Stimulated activated CD8-positive, alpha-beta memory T cell treated with anti-CD3 and anti-CD28 coated beads, Interleukin-4, amount 100 ng/mL, for 4 hours (primary cell): ENCODE results near the gene SLC30A1.

Experiments
- DNase-seq, 2 donors: peaks; one replicate each; pipeline ENCODE4 v3.0.0-alpha.2; 2020; ENCODE audit warnings: low read depth in 2 of 2, low spot score in 1 of 2

The SLC30A1 gene

DNA sequence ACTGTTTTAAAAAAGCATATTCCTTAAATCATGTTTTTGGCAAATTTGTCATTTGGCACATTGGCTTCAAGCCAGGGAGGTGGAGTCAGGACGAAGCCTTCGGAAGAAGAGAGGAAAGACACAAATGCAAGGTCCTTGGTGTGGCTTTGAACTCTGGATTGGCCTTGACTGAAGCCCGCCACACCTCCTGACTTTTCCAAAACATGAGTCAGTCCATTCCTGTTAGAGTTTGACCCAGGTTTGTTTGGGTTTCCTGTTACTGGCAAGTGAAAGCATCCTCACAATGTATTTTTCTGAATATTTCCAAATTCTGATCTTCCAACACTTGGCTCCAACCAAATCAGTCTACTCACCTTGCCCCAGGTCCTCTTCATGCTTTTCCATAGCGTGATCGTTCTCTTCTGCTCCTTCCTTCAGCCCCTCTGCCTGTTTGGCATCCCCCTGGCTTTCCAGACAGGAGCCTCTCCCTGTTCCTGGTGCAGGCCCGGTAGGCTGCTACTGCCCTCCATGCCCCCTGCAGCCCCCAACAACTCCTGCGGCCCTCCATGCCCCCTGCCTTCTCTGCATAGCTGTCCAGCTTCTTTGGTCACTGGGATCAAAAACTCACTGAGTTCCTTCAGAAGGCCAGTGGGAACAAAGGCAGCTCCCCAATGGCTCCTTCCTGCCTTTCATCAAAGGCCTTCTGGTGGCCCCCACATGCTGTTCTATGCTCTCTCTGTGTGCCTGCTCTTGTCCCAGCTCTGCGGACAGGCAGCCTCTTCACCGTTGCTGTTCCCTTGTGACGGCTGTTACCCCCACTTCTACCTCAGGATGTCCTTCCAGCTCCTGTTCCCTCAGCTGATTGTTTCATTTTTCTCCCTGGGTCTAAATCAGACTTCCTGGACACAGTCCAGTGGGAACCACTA, 30.4 kb upstream of the SLC30A1 start:
- DNase-seq = no peak

DNA sequence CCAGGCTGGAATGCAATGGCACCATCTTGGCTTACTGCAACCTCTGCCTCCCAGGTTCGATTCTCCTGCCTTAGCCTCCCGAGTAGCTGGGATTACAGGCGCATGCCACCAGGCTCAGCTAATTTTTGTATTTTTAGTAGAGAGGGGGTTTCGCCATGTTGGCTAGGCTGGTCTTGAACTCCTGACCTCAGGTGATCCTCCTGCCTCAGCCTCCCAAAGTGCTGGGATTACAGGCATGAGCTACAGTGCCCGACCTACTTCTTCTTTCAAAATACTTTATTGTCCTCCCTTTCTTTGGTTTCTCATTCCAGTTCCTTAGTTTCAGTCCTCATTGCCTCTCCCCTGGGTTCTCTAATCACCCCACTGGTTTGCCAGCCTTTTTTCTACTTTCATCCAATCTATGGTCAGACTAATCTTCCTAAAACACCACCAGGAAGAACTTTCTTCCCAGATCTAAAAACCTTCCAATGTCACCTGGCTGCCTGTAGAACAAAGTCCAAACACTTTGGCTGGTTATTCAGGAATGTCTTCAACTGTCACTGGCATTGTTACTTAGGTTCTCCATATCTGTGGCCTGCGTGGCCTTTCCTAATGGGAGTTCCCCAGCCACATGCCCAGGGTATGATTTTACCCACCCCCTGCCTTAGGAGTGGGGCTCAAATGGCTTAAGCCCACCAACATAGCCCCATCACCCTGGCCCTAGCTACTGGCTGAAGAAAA, 29.0 kb upstream of the SLC30A1 start:
- no peak for DNase-seq

DNA sequence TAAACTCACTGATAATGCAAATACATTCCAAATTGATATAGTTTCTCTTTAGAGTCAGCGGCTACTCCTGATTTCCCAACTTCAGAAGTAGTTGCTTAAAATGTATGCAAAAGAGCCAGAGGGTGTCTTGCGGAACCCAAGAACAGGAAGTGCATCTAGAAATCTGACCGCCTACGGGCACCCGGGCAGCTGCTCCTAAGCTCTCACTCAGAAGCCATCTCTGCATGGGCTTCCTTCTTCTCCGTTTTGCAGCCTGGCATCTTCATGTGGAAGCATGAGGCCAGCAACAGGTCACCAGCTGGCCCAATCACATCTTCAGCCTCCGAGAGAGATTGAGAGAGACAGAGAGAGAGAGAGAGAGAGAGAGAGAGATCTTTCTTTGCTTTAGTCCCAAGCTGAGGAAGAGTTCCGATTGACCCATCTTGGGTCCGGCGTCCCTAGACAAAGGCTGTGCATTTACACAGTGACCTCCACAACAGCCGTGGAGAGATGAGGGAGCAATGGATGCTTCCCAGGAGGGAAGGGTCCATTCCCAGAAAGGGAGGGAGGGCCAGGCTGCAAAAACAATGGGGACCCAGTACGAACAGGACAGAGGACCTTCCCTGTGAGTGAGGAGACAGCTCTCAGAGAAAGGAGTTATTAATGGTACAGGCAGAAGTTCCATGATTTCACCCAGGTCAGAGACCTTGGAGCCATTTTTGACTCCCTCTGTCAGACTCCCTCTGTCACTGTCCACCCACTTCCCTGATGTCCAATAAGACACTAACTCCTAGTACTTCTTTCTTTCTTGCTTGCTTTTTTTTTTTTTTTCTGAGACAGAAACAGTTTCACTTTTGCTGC, 28.2 kb upstream of the SLC30A1 start:
- no peak for DNase-seq

DNA sequence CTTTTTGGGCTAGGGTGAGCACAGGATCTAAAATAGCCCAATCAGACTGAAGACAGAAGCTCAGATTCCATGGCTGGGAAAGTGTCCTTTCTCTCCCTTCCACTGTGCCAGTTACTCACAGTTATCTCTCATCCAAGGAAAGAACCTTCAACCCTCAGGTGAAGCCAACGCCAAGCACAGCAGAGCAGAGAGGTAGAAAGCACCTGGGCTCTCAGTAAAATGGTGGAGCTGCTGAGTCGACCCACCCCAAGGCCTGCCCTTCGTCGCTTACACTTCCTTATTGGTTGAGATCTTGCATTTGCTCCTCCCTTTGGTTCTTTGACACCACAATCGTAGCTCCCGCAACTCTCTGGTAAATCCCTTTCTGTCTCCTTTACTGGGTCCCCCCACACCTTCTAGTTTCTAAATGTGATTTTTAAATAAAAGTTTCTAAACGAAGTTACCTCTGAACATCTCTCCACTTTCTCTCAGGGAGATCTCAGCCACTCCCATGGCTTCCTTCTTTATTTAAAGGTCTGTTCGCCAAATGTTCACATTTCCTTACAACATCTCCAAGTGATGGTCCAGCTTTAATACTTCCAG, 27.5 kb upstream of the SLC30A1 start:
- no peak for DNase-seq

DNA sequence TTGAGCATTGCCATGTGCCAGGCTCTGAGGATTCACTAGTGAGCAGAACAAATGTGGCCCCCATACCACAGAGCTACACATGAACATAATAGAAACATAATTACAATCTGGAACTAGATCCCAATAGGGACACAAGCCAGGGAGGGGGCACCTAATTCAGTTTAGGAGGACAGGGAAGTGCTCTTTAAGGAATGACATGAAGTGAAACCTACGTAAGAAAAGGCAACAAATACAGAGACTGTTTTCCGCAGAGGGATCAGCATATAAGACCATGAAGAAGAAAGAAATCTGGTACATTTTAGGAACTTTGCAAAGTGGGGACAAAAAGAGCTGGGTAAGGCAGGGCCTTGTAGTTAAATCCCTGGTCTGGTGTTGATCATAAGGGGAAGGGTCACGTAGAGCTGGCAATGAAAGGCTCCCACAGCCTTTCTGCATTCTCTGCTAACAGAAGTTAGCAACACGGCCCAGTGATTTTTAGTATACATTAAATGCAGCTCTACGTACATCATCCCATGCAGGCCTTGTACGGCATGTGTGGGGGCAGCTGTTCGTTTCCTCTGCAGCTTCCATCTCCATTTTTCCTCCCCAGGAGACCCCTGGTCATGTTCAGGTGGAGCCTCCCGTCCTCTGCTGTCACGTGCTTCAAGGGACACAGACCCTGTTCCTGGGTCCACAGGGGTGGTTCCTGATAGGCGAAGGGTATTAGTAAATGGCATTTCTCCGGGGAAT, 26.8 kb upstream of the SLC30A1 start:
- DNase-seq = no peak

DNA sequence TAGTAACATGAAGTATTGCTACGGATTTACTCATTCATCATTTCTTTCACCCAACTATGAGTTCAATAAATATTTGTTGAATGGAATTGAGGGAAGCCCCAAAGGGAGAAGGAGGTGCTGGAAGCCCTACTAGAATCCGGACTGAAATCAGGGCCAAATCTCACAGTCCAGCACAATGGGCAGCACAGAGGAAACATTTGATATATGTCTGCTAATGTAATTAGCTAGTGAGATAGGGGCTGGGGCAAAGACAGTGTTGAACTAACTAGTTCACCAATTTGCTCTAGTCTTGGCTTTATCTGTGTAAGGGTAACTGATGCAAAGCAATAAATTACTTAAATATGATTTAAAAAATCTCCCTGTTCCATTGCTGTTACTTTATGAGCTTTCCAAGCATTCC, 26.1 kb upstream of the SLC30A1 start:
- DNase-seq = no peak

GRCh38 chr1:211604548-211604947, 25.6 kb upstream of the SLC30A1 start:
- DNase-seq = no peak

- DNase-seq = no peak
Measured at GRCh38 chr1:211603713-211604112, 24.8 kb upstream of the SLC30A1 start.

- no peak for DNase-seq
Measured at GRCh38 chr1:211603191-211603701, 24.3 kb upstream of the SLC30A1 start.

DNA sequence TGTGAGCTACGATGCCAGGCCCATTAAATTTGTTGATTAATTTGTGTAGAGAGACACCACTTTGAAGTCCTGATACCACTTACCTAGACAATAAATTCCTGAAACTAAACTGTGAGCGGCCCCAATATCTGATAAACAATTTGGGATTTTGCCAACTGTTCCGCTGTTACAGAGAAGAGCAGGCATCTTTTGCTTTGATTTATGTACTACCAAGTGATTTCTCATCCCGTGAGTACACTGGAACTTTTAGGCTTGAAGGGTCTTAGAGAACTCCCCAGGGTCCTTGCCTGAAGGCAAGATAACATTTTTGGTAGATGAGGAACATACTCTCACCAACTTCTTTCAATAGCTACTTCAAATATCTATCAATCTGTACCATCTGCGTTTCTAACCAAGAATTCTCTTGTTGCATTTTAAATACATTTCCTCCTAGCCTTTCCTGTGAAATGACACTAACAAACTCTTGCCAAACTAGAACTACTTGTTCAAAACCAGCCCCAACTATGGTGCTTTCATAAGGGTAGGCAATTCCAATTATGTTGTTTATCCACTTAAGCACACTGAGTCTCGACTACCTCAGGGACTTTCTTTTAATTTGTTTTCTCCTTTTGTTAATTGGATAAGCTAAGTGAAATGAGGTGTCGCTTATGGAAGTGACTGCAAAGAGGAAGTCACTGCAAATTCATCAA, 23.2 kb upstream of the SLC30A1 start:
- DNase-seq = no peak

GRCh38 chr1:211601159-211601558, 22.2 kb upstream of the SLC30A1 start:
- no peak for DNase-seq

DNA sequence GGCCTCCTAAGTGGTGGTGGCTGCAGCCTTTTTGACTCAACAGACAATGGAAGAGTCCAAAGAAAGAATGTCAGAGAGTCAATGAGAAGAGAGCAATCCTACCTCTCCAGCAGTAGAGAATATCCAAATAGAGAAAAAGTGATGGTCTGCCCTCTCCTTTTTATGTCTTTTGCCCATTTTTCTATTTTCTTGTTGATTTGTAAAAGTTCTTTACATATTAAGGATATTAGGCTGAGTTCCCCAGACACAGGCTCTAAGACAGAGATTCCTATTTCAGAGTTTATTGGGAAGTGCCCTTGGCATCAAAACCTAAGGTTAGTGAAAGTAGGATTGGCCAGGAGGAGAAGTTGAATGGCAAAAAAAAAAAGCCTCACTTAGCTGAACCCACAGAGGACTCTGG, 20.3 kb upstream of the SLC30A1 start:
- no peak for DNase-seq

DNA sequence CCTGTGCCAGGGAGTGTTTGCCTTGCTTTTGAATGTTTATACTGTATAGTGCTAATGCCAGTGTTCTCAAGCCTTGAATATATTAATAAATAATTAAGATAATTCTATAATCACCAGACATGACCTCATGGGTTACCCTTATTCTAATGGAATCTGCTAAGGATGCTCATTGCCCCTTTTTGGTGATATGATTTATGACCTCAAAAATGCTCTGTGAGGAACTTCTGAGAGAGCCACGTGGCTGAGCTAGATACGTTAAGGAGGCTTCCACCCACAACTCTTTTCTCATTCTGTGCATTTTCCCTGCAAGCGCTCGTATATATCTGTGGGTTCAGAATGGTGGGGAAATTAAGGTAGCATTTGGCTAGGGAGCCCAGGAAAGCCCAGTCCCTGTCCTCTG, 19.6 kb upstream of the SLC30A1 start:
- no peak for DNase-seq

- no peak for DNase-seq
Measured at GRCh38 chr1:211596418-211597181, 17.6 kb upstream of the SLC30A1 start.

DNA sequence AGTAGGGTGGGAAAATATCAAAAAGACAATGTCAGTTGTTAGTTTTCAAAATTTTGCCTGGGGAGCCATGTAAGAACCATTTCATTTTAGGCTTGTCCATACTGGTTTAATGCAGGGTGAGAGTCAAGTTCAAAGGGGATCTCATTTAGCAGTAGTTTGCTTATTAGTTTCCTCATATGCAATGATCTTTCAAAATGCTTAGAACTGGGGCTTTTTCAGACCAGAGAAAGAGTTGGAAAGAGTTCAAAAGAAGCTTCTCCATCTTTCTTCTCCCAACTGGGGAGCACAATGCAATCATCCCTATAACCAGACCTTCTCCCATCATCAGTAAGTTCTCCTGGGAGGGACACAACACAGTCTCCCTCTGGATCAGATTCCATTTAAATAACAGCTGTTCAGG, 16.5 kb upstream of the SLC30A1 start:
- DNase-seq = no peak

DNA sequence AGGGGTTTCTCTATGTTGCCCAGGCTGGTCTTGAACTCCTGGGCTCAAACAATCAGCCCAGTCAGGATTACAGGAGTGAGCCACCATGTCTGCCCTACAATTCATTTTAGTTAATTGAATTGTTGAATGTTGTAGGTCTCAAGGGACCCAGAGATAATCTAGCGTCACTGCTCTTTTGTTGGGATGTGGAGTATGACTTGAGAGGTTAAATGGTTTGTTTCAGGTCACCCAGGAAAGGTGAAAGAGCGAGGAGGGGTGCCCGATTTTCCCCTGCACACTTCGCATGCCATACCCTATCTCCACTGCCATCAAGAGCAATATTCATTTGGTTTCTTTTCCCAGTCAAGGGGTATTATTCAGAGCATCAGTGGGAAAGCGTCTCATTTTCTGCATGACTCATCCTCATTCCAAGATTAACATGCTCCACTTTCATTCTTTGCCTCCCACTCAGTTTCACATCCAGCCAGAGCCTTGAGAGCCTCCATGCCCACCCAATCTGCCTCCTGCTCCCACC, 13.1 kb upstream of the SLC30A1 start:
- no peak for DNase-seq

DNA sequence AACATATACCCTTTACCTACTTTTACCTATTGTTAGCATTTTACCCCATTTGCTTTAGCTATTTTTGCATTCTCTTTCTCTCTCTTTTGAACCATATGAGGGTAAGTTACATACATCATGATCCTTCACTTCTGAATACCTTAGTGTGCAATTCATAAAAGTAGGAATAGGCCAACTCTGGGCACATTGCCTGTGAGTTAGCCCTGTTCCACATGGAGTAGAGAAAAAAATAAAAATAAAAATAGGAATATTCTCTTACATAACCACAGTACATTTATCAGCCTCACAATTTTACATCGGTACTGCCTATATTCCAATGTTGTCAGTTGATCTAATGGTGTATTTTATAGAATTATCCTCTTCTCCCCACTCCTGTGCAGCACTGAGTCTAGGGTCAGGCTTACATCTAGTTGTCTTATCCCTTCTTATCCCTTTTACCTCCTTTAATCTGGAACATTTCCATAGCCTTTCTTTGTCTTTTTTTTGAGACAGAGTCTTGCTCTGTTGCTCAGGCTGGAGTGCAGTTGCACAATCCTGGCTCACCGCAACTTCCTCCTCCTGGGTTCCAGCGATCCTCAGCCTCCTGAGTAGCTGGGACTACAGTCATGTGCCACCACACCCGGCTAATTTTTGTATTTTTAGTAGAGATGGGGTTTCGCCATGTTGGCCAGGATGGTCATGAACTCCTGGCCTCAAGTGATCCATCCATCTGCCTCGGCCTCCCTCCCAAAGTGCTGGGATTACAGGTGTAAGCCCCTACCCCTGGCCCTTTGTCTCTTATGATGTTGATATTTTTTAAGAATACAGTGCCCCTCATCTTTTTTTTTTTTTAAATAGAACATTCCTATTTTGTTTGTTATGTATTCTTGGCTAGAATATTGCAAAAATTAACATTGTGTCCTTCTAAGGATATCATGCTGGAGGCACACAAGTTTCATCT, 11.1 kb upstream of the SLC30A1 start:
- DNase-seq = no peak

GRCh38 chr1:211588711-211589110, 9.8 kb upstream of the SLC30A1 start:
- DNase-seq = no peak
